Adipocyte (in vitro differentiated cells): Measurements from ENCODE around the gene PALM2AKAP2.
"Not testable (repeated sequence)": the region's sequence is repeated elsewhere in the genome, so short reads cannot be mapped to it uniquely, and the experiment has no call there.

ENCODE experiments used
- DNase-seq: peaks from one replicate; pipeline ENCODE4 v3.0.0-alpha.2; 2015; ENCODE audit warnings: low read depth
- H3K27me3 ChIP-seq: replicated peaks from 2 replicates; pipeline ENCODE4 v1.7.0; 2013; ENCODE audit warnings: mild to moderate bottlenecking, low read length, moderate library complexity; ENCODE audit not compliant: control insufficient read depth, insufficient read depth
- H3K36me3 ChIP-seq: 2 replicates; pipeline ENCODE4 v1.7.0; 2013; ENCODE audit warnings: low read length, mild to moderate bottlenecking, moderate library complexity; ENCODE audit not compliant: control insufficient read depth, insufficient read depth, severe bottlenecking
- H3K4me1 ChIP-seq: 2 replicates; pipeline ENCODE4 v1.7.0; 2013; ENCODE audit warnings: mild to moderate bottlenecking, low read length, moderate library complexity; ENCODE audit not compliant: control insufficient read depth, insufficient read depth
- H3K4me3 ChIP-seq: 2 replicates; pipeline ENCODE4 v1.7.0; 2013; ENCODE audit warnings: mild to moderate bottlenecking, low read length, moderate library complexity
- H3K9ac ChIP-seq: 2 replicates; pipeline ENCODE4 v1.7.0; 2013; ENCODE audit warnings: mild to moderate bottlenecking, low read length, moderate library complexity
- H3K9me3 ChIP-seq: 2 replicates; pipeline ENCODE4 v1.7.0; 2013; ENCODE audit warnings: mild to moderate bottlenecking, low read length, moderate library complexity; ENCODE audit not compliant: control insufficient read depth

The PALM2AKAP2 gene

DNA sequence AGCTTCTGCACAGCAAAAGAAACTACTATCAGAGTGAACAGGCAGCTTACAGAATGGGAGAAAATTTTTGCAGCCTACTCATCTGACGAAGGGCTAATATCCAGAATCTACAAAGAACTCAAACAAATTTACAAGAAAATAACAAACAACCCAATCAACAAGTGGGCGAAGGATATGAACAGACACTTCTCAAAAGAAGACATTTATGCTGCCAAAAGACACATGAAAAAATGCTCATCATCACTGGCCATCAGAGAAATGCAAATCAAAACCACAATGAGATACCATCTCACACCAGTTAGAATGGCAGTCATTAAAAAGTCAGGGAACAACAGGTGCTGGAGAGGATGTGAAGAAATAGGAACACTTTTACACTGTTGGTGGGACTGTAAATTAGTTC lies 45.4 kb downstream of the PALM2AKAP2 start:
- H3K4me3 ChIP-seq, H3K9ac ChIP-seq, DNase-seq, H3K27me3 ChIP-seq, H3K9me3 ChIP-seq, H3K36me3 ChIP-seq: not testable (repeated sequence)
- H3K4me1 ChIP-seq, result peaks cover 19% of the 10 kb centered on the region

DNA sequence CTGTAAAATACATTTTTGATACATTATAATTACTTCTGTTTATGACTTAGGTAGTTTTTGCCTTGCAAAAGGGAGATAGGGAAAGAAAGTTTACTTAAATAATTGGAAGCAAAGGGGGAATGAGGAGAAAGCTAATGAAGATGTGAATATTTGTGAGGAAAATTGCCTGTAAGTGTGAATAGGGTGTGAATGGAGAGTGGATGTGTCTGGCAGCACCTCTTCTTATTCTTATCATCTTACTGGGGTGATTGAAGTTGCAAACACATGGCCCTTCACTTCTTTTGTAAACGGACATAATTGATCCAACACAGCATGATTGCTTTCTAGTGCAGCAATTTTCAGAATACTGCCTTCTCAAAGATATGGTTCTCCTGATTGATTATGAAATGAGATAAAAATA lies 46.6 kb downstream of the PALM2AKAP2 start:
- no peak overlapping the region for H3K4me3 ChIP-seq
- no peaks in the 10 kb centered on the region for H3K27me3 ChIP-seq
- H3K36me3 ChIP-seq, result peaks cover 7% of the 10 kb centered on the region
- no peak overlapping the region for H3K9ac ChIP-seq
- peaks cover 7% of the 10 kb centered on the region for H3K4me1 ChIP-seq
- no peak for DNase-seq
- no peaks in the 10 kb centered on the region for H3K9me3 ChIP-seq

DNA sequence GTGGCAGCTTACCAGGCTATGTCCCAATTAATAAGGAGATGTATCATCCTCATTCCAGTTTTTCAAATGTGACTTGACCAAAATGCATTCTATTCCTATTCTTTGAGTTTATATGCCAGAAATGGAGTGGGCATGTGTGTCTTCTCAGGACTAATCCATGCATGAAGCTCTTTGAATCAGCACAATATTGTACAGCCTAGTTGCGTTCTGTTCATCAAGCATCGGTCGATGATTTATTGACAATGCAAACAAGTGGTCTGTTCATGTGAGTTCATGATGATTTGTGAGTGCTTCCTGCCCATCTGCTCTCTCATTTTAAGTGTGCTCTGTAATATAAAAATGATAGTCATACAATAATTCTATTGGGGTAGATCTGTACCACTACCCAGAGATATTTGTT lies 48.3 kb downstream of the PALM2AKAP2 start:
- Histone ChIP-seq H3K27me3 (no peaks in the 10 kb centered on the region), H3K36me3 (peaks cover 7% of the 10 kb centered on the region), H3K9me3 (no peaks in the 10 kb centered on the region), H3K9ac (no peak overlapping the region), H3K4me3 (no peak overlapping the region), H3K4me1 (peaks cover 12% of the 10 kb centered on the region)
- DNase-seq, result no peak
